H1 (cell line): ENCODE data around the gene IVNS1ABP. TPM values are rescaled to one million over a fixed set of nuclear protein-coding genes. Genes with fewer than 3 reads are reported as not detected.

Experiments used
- CTCF ChIA-PET: fragments of 300-600 bp; sonication (Branson Sonifier 250); formaldehyde crosslinking; loops from one replicate; lab custom pipeline; 2021; ENCODE audit not compliant: partially characterized antibody; lab: Charles Lee
- POLR2A ChIA-PET: fragments of 300-600 bp; sonication (Branson Sonifier 250); formaldehyde crosslinking; loops from one replicate; lab custom pipeline; 2021; ENCODE audit warnings: inconsistent platforms; ENCODE audit not compliant: partially characterized antibody; lab: Charles Lee
- DNase-seq, 2 experiments: peaks; one replicate each; pipeline versions ENCODE4 v3.0.0 to v3.0.0-alpha.2; 2010 to 2022; ENCODE audit warnings: low spot score in 2 of 2, low read depth in 1 of 2, mixed read lengths in 1 of 2
- FAIRE-seq: peaks from 2 replicates; lab custom pipeline; 2011; peaks lifted over from hg19 to GRCh38; lab: Jason Lieb, UNC
- H2AFZ ChIP-seq: 2 replicates; pipeline ENCODE4 v1.8.1; 2012; ENCODE audit warnings: low read length, inconsistent platforms
- H2AK5ac ChIP-seq: 2 replicates; pipeline ENCODE4 v1.6.1; 2013; ENCODE audit warnings: low read depth, low read length
- H2BK120ac ChIP-seq: replicated peaks from 2 replicates; pipeline ENCODE3; 2013; ENCODE audit warnings: low read depth, low read length, inconsistent platforms
- H2BK12ac ChIP-seq: 2 replicates; pipeline ENCODE4 v1.6.1; 2013; ENCODE audit warnings: low read depth, low read length
- H2BK15ac ChIP-seq: 2 replicates; pipeline ENCODE4 v1.6.1; 2013; ENCODE audit warnings: low read length
- H2BK20ac ChIP-seq: 2 replicates; pipeline ENCODE4 v1.6.1; 2013; ENCODE audit warnings: low read length
- H2BK5ac ChIP-seq: 2 replicates; pipeline ENCODE4 v1.6.1; 2013; ENCODE audit warnings: low read depth, low read length
- H3K14ac ChIP-seq: 2 replicates; pipeline ENCODE4 v1.6.1; 2013; ENCODE audit warnings: inconsistent platforms; ENCODE audit not compliant: insufficient read length
- H3K18ac ChIP-seq: 2 replicates; pipeline ENCODE4 v1.6.1; 2013; ENCODE audit warnings: low read length; ENCODE audit errors: extremely low read depth
- H3K23ac ChIP-seq: 2 replicates; pipeline ENCODE4 v1.6.1; 2013; ENCODE audit warnings: inconsistent platforms; ENCODE audit not compliant: insufficient read length
- H3K23me2 ChIP-seq: 2 replicates; pipeline ENCODE4 v1.6.1; 2013; ENCODE audit warnings: low read depth, low read length
- H3K27ac ChIP-seq: 2 replicates; pipeline ENCODE4 v1.6.1; 2011; ENCODE audit warnings: low read depth, low read length, inconsistent platforms
- H3K27me3 ChIP-seq, 4 experiments: replicated peaks in 1 of 4; 1 replicate in 1 of 4; 2 replicates in 3 of 4; pipeline versions ENCODE4 v1.6.1 to v1.8.1; 2011 to 2013; ENCODE audit warnings: low read length in 3 of 4, mild to moderate bottlenecking in 3 of 4, inconsistent platforms in 2 of 4, mixed read lengths in 2 of 4, moderate library complexity in 1 of 4; ENCODE audit not compliant: control insufficient read depth in 3 of 4, insufficient read depth in 3 of 4; ENCODE audit errors: extremely low read depth in 1 of 4
- H3K36me3 ChIP-seq, 4 experiments: 2 replicates each; pipeline versions ENCODE4 v1.6.1 to v1.8.1; 2011 to 2013; ENCODE audit warnings: mild to moderate bottlenecking in 4 of 4, low read length in 3 of 4, moderate library complexity in 2 of 4, control low read depth in 1 of 4, inconsistent platforms in 1 of 4; ENCODE audit not compliant: insufficient read depth in 4 of 4, control insufficient read depth in 2 of 4
- H3K4ac ChIP-seq: replicated peaks from 2 replicates; pipeline ENCODE3; 2013; ENCODE audit warnings: low read length, low read depth, mixed read lengths, inconsistent platforms; ENCODE audit not compliant: insufficient read length
- H3K4me1 ChIP-seq, 4 experiments: replicated peaks in 1 of 4; 1 replicate in 1 of 4; 2 replicates in 3 of 4; pipeline versions ENCODE4 v1.6.1 to v1.8.1; 2011 to 2013; ENCODE audit warnings: low read length in 3 of 4, inconsistent platforms in 2 of 4, mixed read lengths in 1 of 4; ENCODE audit not compliant: insufficient read depth in 4 of 4, control insufficient read depth in 3 of 4
- H3K4me2 ChIP-seq, 2 experiments: 2 replicates each; pipeline versions ENCODE4 v1.6.1 to v1.8.1; 2011 to 2013; ENCODE audit warnings: low read depth in 2 of 2, low read length in 2 of 2, control low read depth in 1 of 2, inconsistent platforms in 1 of 2, mild to moderate bottlenecking in 1 of 2; ENCODE audit not compliant: insufficient read depth in 1 of 2
- H3K4me3 ChIP-seq, 4 experiments: fragments of 200-600, 300-600 bp in 1 of 4; sonication (generic), shearing (Covaris generic), sonication (Bioruptor Twin) in 1 of 4; 2 replicates each; pipeline versions ENCODE4 v1.5.1 to v1.8.1; 2011 to 2016; ENCODE audit warnings: low read length in 4 of 4, low read depth in 3 of 4, control low read depth in 2 of 4, inconsistent platforms in 2 of 4, mild to moderate bottlenecking in 2 of 4, mixed read lengths in 1 of 4, moderate library complexity in 1 of 4; ENCODE audit not compliant: insufficient read depth in 2 of 4; ENCODE audit errors: extremely low read depth in 1 of 4
- H3K56ac ChIP-seq: replicated peaks from 2 replicates; pipeline ENCODE3; 2013; ENCODE audit warnings: low read depth, mild to moderate bottlenecking, mixed read lengths, low read length, inconsistent platforms; ENCODE audit not compliant: insufficient read length
- H3K79me1 ChIP-seq: 2 replicates; pipeline ENCODE4 v1.6.1; 2013; ENCODE audit warnings: low read depth, low read length, control low read depth
- H3K79me2 ChIP-seq, 2 experiments: 2 replicates each; pipeline versions ENCODE4 v1.6.1 to v1.8.1; 2012 to 2013; ENCODE audit warnings: low read length in 2 of 2, mild to moderate bottlenecking in 2 of 2, inconsistent platforms in 1 of 2; ENCODE audit not compliant: insufficient read depth in 2 of 2, control insufficient read depth in 1 of 2
- H3K9ac ChIP-seq, 4 experiments: replicated peaks in 1 of 4; 1 replicate in 1 of 4; 2 replicates in 3 of 4; pipeline versions ENCODE4 v1.6.1 to v1.8.1; 2011 to 2013; ENCODE audit warnings: low read depth in 3 of 4, low read length in 3 of 4, control low read depth in 2 of 4, mild to moderate bottlenecking in 2 of 4, moderate library complexity in 2 of 4, inconsistent platforms in 1 of 4; ENCODE audit errors: extremely low read depth in 1 of 4
- H3K9me3 ChIP-seq, 2 experiments: 2 replicates each; pipeline versions ENCODE4 v1.6.1 to v1.8.1; 2012 to 2013; ENCODE audit warnings: mild to moderate bottlenecking in 2 of 2, moderate library complexity in 2 of 2, control low read depth in 1 of 2, inconsistent platforms in 1 of 2, low read depth in 1 of 2, low read length in 1 of 2, mixed read lengths in 1 of 2; ENCODE audit not compliant: insufficient read depth in 2 of 2
- H4K20me1 ChIP-seq, 2 experiments: replicated peaks in 1 of 2; 2 replicates each; pipeline versions ENCODE3 to v1.8.1; 2011 to 2013; ENCODE audit warnings: inconsistent platforms in 2 of 2, low read length in 2 of 2, mild to moderate bottlenecking in 1 of 2; ENCODE audit not compliant: insufficient read depth in 2 of 2, control insufficient read depth in 1 of 2
- H4K5ac ChIP-seq: 2 replicates; pipeline ENCODE4 v1.6.1; 2013; ENCODE audit warnings: low read length, low read depth, mixed read lengths, inconsistent platforms; ENCODE audit not compliant: insufficient read length
- H4K8ac ChIP-seq: 2 replicates; pipeline ENCODE4 v1.8.0; 2013; ENCODE audit warnings: mild to moderate bottlenecking, moderate library complexity, low read length, inconsistent platforms; ENCODE audit not compliant: insufficient read depth; ENCODE audit errors: extremely low read depth
- H4K91ac ChIP-seq: replicated peaks from 2 replicates; pipeline ENCODE3; 2013; ENCODE audit warnings: low read length, mixed read lengths, inconsistent platforms; ENCODE audit not compliant: insufficient read length
- EP300 ChIP-seq, 2 experiments: IDR thresholded peaks; 1 replicate in 1 of 2; 2 replicates in 1 of 2; pipeline ENCODE4 v1.6.1; 2011 to 2012; ENCODE audit warnings: low read depth in 2 of 2, low read length in 2 of 2, mild to moderate bottlenecking in 2 of 2, borderline replicate concordance in 1 of 2, inconsistent platforms in 1 of 2, moderate library complexity in 1 of 2
- HDAC2 ChIP-seq, 2 experiments: fragments of 300-600 bp in 1 of 2; sonication (generic) in 1 of 2; IDR thresholded peaks; 2 replicates each; pipeline ENCODE4 v1.6.1; 2011 to 2012; ENCODE audit warnings: low read depth in 2 of 2, low read length in 2 of 2, mild to moderate bottlenecking in 2 of 2, moderate library complexity in 2 of 2, borderline replicate concordance in 1 of 2, inconsistent platforms in 1 of 2
- SP2 ChIP-seq: IDR thresholded peaks from 2 replicates; pipeline ENCODE4 v1.6.1; 2012; ENCODE audit warnings: mild to moderate bottlenecking, low read length, inconsistent platforms
- WGBS, 2 experiments: shearing (Covaris generic) in 1 of 2; methylation state at CpG; one replicate each; pipeline versions ENCODE4 v1.1.6 to v1.1.7; 2013 to 2015; ENCODE audit warnings: low lambda C conversion rate in 2 of 2, mixed read lengths in 2 of 2, inconsistent platforms in 1 of 2, low coverage in 1 of 2, missing lambda C conversion rate in 1 of 2; ENCODE audit not compliant: insufficient replicate concordance in 2 of 2, insufficient coverage in 1 of 2, insufficient read length in 1 of 2; ENCODE audit errors: extremely low coverage in 1 of 2, missing lambda C conversion rate in 1 of 2; 5-methylcytosine and 5-hydroxymethylcytosine counted together
- polyA plus RNA-seq, 7 experiments: library from polyadenylated mRNA; depleted of rRNA in 3 of 7; stranded (reverse) in 5 of 7; unstranded in 2 of 7; fragments of >200 nt in 5 of 7; fragments of 200-250 nt in 2 of 7; gene quantifications; 1 replicate in 5 of 7; 2 replicates in 1 of 7; 4 replicates in 1 of 7; pipeline versions ENCODE4 v1.2.1 to v1.2.3, GENCODE V29; 2011 to 2013; ENCODE audit warnings: missing spikeins in 2 of 7, mixed read lengths in 2 of 7
- total RNA-seq: library from RNA; stranded (reverse); fragmentation: NEBNext Ultra II Directional; extraction: Animal tissue kit (Norgen Biotek cat#: 25700); gene quantifications from 2 replicates; pipeline ENCODE4 v1.2.1, GENCODE V29; 2021
- TF ChIP-seq, protein P1 (sequence below): IDR thresholded peaks from 2 replicates; pipeline ENCODE4 v1.6.1; 2011; ENCODE audit warnings: low read depth, mild to moderate bottlenecking, low read length; ENCODE audit not compliant: insufficient read depth

Gene IVNS1ABP
- total and polyA plus RNA-seq, 2 of the 8 experiments (the other 6 are each of a cell fraction or from before 2014, with no cell fraction given), result 65.9 to 189 TPM

DNA sequence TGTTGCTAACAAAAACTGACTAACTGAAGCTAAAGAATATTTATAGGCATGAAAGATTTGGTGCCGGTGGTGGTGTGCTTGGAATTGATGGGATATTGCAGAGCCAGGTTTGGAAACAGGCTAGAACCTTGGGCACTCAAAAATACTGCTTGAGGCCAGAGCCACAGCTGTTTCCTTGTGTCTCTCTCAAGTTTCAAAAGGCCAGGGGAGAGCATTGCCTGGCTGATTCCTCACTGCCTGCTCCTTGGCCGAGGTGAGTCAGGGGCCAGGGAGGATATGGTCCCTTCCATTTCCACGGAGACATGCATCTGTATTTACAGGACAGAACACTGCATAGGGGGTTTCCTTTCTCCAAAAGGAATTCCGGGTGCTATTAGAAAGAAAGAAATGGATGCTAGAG, 36.1 kb upstream of the IVNS1ABP start:
- H2BK120ac ChIP-seq, result no peak overlapping the region
- H3K4me3 ChIP-seq, result no peak overlapping the region
- no peak overlapping the region for H2AK5ac ChIP-seq
- POLR2A ChIA-PET, result no interaction called here
- no peak overlapping the region for H3K4me2 ChIP-seq
- H4K8ac ChIP-seq, result no peak overlapping the region
- no peaks in the 10 kb centered on the region for H3K4me1 ChIP-seq
- H3K9me3 ChIP-seq, result no peaks in the 10 kb centered on the region
- H3K23me2 ChIP-seq, result no peaks in the 10 kb centered on the region
- H4K5ac ChIP-seq, result no peak overlapping the region
- no peaks in the 10 kb centered on the region for H3K79me2 ChIP-seq
- no peaks in the 10 kb centered on the region for H3K27me3 ChIP-seq
- no peaks in the 10 kb centered on the region for H3K36me3 ChIP-seq
- H3K14ac ChIP-seq, result no peak overlapping the region
- H2BK12ac ChIP-seq, result no peak overlapping the region
- TF ChIP-seq HDAC2 (IDR thresholded peaks at IDR 0.05; ENCODE audit: borderline replicate concordance in 1 of 2, low read depth in 2 of 2, low read length in 2 of 2) (no peak), SP2 (no peak), EP300 (IDR thresholded peaks at IDR 0.05; ENCODE audit: borderline replicate concordance in 1 of 2, low read depth in 2 of 2, low read length in 2 of 2) (no peak)
- TF ChIP-seq, protein P1, sequence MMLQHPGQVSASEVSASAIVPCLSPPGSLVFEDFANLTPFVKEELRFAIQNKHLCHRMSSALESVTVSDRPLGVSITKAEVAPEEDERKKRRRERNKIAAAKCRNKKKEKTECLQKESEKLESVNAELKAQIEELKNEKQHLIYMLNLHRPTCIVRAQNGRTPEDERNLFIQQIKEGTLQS, result no peak
- peak overlapping the region; percentile 91 for H3K4ac ChIP-seq
- H3K18ac ChIP-seq, result no peak overlapping the region
- no peak overlapping the region for H3K23ac ChIP-seq
- CTCF ChIA-PET, result interaction anchor here (0.6 to 0.9 kb wide), 3 partner anchors 95 to 243 kb away, joined by 3 read pairs; no protein-coding TSS in a partner anchor
- WGBS, 2 experiments, result 83% methylated on average over 4 of the region's 4 CpGs; no CpG with 5 or more reads in 1 of the 2 experiments
- DNase-seq, result no peak
- H2BK20ac ChIP-seq, result no peak overlapping the region
- H4K20me1 ChIP-seq, result no peaks in the 10 kb centered on the region
- no peak overlapping the region for H3K27ac ChIP-seq
- no peaks in the 10 kb centered on the region for H3K79me1 ChIP-seq
- H2AFZ ChIP-seq, result no peak overlapping the region
- no peak overlapping the region for H4K91ac ChIP-seq
- H2BK5ac ChIP-seq, result no peak overlapping the region
- H2BK15ac ChIP-seq, result no peak overlapping the region
- no peak overlapping the region for H3K9ac ChIP-seq
- H3K56ac ChIP-seq, result no peak overlapping the region
- FAIRE-seq, result no peak
